Testis (tissue), 3 donors: ENCODE data around the gene RYR1. TPM values are rescaled to one million over a fixed set of nuclear protein-coding genes. Genes with fewer than 3 reads are reported as not detected.

Source experiments
- DNase-seq: peaks from one replicate; pipeline ENCODE4 v3.0.0-alpha.2; 2019
- H3K27ac ChIP-seq, 2 donors: fragments of 200-600 bp; sonication (generic); one replicate each; pipeline ENCODE4 v1.5.1; 2019
- H3K27me3 ChIP-seq: fragments of 200-600 bp; sonication (generic); one replicate; pipeline ENCODE4 v1.5.1; 2019
- H3K36me3 ChIP-seq: fragments of 200-600 bp; sonication (generic); one replicate; pipeline ENCODE4 v1.5.1; 2017; ENCODE audit warnings: low read depth; ENCODE audit errors: missing control alignments
- H3K4me1 ChIP-seq: fragments of 200-600 bp; sonication (generic); one replicate; pipeline ENCODE4 v1.5.1; 2019
- H3K4me3 ChIP-seq, 2 donors: fragments of 200-600 bp; sonication (generic); one replicate each; pipeline ENCODE4 v1.5.1; 2017 to 2019
- H3K9me3 ChIP-seq: fragments of 200-600 bp; sonication (generic); one replicate; pipeline ENCODE4 v1.5.1; 2017
- POLR2A ChIP-seq: fragments of 450-650 bp; IDR thresholded peaks from one replicate; pipeline ENCODE4 v1.6.1; 2017; ENCODE audit warnings: antibody characterized with exemption, mild to moderate bottlenecking, moderate library complexity
- WGBS, 2 donors: methylation state at CpG; one replicate each; pipeline ENCODE4 v1.1.5; 2018; 5-methylcytosine and 5-hydroxymethylcytosine counted together
- intact Hi-C: fragments of 100-400 bp; cut with DNase I; formaldehyde crosslinking; loops from one replicate; pipeline ENCODE4 v1.15.1; 2023; ENCODE audit warnings: low total_unique reads
- polyA plus RNA-seq: library from polyadenylated mRNA; stranded (reverse); fragments of 350-450 nt; fragmentation: Illumina TruSeq; extraction: RNeasy Lipid Tissue Mini Kit (QIAGEN cat#74804); gene quantifications from one replicate; pipeline ENCODE4 v1.2.3, GENCODE V29; 2014; ENCODE audit warnings: low read depth, low replicate concordance; ENCODE audit not compliant: insufficient read depth
- total RNA-seq, 2 donors: library from RNA; depleted of rRNA; stranded (reverse); fragments of >200 nt; gene quantifications; one replicate each; pipeline ENCODE4 v1.2.3, GENCODE V29; 2016
- TF ChIP-seq, protein P1 (sequence below), 3 experiments: fragments of 450-650 bp in 2 of 3; fragments of 200-600 bp in 1 of 3; sonication (generic) in 1 of 3; IDR thresholded peaks; one replicate each; pipeline ENCODE4 v1.5.1; 2016 to 2019; ENCODE audit warnings: antibody characterized with exemption in 3 of 3, mild to moderate bottlenecking in 2 of 3, moderate library complexity in 1 of 3

The RYR1 gene
- total and polyA plus RNA-seq, 3 donors from 2014 or later = 11.8 to 26.1 (median 15.6) TPM

DNA sequence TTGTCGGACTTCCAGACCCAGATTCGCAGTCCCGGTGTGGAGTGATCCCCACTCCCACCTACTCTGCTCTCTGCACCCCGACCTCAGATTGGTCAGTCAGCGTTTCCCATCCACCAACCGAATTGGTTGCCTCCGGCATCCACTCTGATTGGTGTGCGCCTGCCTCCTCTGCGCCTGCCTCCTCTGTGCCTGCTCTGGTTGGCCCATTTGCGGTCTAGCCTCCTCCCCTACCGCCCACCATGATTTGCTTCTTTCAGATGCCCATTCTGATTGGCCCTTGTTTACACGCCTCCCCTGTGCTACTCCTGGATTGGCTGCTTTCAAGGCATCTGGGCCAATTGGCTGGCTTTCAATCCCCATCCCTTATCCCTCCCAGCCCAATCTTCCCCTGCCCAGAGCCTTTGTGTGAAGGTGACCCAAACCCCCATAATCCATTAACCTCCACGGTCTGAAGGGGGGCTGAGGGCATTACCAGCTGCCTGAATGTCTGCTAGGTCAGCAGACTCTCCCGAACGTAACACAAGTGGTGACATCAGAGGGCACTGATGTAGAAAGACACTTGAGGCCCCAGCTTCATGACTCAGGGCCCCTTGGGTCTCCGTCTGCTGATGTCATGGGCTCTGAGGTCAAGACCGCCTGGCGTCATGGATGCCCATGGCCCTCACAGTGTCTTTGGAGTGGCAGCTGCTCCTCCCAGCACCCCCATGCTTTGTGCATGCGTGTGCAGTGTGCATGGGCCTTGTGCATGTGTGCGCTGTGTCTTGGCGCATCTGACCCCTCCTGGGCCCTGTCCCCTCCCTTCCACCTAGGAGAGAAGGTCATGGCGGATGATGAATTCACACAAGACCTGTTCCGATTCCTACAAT, 103.8 kb downstream of the RYR1 start:
- WGBS, 2 donors = 73 to 74% methylated on average over 20 to 23 of the region's 23 CpGs
- TF ChIP-seq POLR2A = no peak
- TF ChIP-seq, protein P1, sequence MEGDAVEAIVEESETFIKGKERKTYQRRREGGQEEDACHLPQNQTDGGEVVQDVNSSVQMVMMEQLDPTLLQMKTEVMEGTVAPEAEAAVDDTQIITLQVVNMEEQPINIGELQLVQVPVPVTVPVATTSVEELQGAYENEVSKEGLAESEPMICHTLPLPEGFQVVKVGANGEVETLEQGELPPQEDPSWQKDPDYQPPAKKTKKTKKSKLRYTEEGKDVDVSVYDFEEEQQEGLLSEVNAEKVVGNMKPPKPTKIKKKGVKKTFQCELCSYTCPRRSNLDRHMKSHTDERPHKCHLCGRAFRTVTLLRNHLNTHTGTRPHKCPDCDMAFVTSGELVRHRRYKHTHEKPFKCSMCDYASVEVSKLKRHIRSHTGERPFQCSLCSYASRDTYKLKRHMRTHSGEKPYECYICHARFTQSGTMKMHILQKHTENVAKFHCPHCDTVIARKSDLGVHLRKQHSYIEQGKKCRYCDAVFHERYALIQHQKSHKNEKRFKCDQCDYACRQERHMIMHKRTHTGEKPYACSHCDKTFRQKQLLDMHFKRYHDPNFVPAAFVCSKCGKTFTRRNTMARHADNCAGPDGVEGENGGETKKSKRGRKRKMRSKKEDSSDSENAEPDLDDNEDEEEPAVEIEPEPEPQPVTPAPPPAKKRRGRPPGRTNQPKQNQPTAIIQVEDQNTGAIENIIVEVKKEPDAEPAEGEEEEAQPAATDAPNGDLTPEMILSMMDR (IDR thresholded peaks at IDR 0.05) = no peak
- peak; percentile 51 for DNase-seq
- Histone ChIP-seq H3K4me3 (no peak overlapping the region), H3K27me3 (no peaks in the 10 kb centered on the region), H3K4me1 (no peaks in the 10 kb centered on the region), H3K27ac (no peak overlapping the region), H3K36me3 (no peaks in the 10 kb centered on the region), H3K9me3 (no peaks in the 10 kb centered on the region)
- intact Hi-C loops = no loop called here

DNA sequence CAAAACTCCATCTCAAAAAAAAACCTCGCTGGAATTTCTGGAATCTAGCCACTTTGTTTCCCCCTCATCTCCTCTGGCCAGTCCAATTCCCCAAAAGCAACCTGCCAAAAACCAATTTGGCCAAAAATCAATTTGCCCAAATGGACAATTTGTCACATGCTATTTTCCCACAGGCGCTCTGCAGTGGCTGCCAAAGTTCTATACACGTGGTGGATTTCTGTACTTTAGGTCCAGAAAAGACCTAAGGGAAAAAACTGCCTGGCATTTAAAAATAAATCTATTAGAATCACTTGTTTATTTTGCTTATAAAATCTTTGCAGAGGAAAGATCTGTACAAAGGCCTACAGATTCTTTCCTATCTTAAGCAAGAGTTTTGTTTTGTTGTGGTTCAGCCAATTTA, 104.9 kb downstream of the RYR1 start:
- no peak overlapping the region for H3K4me3 ChIP-seq
- no peak for TF ChIP-seq POLR2A
- TF ChIP-seq, protein P1 (IDR thresholded peaks at IDR 0.05) = no peak
- no peaks in the 10 kb centered on the region for H3K36me3 ChIP-seq
- H3K4me1 ChIP-seq = no peaks in the 10 kb centered on the region
- H3K9me3 ChIP-seq = no peaks in the 10 kb centered on the region
- 39 to 49% methylated on average over 3 of the region's 3 CpGs for WGBS, 2 donors
- no peak overlapping the region for H3K27ac ChIP-seq
- no peaks in the 10 kb centered on the region for H3K27me3 ChIP-seq
- intact Hi-C loops = no loop called here
- peak; percentile 27 for DNase-seq

DNA sequence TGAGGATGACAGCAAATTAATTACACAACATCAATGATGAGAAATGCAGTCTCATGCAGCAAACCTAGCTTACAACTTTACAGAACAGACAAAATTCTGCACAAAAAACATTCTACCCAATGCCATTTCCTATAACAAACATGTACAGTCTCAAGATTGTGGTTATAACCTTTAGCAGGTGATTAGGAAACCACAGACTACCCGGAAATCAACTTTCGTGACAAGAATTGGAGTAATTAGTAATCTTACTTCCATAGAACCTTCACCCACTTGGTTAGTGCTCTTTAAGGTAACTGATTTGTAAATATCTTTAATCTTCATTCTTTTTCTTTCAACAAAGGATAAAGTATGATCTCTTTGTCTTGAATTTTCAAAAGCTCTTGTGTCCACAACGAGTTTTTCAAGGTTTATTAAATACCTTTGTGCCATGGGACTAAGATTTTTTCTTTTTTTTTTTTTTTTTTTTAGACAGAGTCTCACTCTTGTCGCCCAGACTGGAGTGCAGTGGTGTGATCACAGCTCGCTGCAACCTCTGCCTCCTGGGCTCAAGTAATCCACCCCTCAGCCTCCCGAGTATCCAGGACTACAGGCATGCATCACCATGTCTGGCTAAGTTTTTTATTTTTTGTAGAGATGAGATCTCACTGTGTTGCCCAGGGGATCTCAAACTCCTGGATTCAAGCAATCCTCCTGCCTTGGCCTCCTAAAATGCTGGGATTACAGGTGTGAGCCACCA, 105.5 kb downstream of the RYR1 start:
- Histone ChIP-seq H3K27me3 (no peaks in the 10 kb centered on the region), H3K4me3 (no peak overlapping the region), H3K4me1 (no peaks in the 10 kb centered on the region), H3K9me3 (no peaks in the 10 kb centered on the region), H3K36me3 (no peaks in the 10 kb centered on the region), H3K27ac (no peak overlapping the region)
- 66 to 73% methylated on average over 6 of the region's 6 CpGs for WGBS, 2 donors
- intact Hi-C loops = no loop called here
- no peak for DNase-seq
- TF ChIP-seq, protein P1 (IDR thresholded peaks at IDR 0.05) = no peak
- no peak for TF ChIP-seq POLR2A

DNA sequence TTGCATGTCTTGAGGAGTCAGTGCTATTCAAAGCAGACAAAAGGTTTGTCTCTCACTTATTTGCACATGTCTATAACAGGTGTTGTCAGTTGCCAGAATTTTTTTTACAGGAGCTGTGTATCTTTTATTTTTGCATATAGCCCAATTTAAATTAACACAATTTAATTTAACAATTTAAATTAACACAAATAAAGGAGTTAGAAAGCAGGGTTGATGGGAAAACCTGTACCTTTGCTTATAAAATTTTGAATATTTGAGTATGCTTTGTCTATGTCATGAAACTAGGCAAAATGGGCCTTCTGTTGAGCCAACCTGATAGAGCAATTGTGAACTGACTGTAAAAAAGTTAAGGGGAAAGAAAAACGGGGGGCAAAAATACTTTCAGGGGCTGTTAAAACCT, 106.3 kb downstream of the RYR1 start:
- WGBS, 2 donors = 63 to 64% methylated on average over 1 of the region's 1 CpG
- intact Hi-C loops = loop anchor here (10.0 kb wide), 1 partner anchor 385 kb away; no protein-coding TSS in a partner anchor
- Histone ChIP-seq H3K9me3 (no peaks in the 10 kb centered on the region), H3K4me1 (peaks cover 3% of the 10 kb centered on the region), H3K36me3 (no peaks in the 10 kb centered on the region), H3K27ac (no peak overlapping the region), H3K4me3 (no peak overlapping the region), H3K27me3 (no peaks in the 10 kb centered on the region)
- no peak for TF ChIP-seq POLR2A
- TF ChIP-seq, protein P1 (IDR thresholded peaks at IDR 0.05) = no peak
- DNase-seq = no peak
